Measurements from ENCODE around the gene TFAP2B.

DNA sequence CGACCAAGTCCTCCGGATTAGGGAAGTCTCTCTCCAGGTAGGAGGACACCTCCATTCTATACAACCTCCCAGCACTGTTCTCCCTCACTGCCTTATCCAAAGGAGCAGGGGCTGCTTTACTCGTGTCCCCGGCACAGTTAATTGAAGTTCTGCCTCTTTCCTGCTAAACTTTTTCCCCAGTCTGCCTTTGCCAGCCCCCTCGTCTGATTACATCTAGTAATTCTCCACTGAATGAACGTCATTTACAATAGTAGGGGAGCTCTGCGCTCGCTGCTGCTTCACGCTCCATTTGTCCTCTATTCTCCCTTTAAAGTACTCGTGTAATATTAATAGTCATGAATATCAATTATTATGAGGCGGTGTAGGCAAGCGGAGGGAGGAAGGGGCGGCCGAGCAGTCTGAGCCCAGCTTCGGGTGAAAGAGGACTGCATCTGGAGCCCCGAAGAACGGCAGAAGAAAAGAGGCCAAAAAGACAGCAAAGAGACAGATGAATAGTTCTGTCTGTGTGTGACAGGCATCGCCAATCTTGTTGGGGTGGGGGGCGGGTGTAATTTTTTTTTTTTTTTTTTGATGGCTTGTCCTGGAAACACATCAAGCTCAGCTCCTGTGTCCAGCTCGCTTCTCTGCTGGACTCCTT, 2.9 kb downstream of the TFAP2B start:
- TF ChIP-seq, protein P1, sequence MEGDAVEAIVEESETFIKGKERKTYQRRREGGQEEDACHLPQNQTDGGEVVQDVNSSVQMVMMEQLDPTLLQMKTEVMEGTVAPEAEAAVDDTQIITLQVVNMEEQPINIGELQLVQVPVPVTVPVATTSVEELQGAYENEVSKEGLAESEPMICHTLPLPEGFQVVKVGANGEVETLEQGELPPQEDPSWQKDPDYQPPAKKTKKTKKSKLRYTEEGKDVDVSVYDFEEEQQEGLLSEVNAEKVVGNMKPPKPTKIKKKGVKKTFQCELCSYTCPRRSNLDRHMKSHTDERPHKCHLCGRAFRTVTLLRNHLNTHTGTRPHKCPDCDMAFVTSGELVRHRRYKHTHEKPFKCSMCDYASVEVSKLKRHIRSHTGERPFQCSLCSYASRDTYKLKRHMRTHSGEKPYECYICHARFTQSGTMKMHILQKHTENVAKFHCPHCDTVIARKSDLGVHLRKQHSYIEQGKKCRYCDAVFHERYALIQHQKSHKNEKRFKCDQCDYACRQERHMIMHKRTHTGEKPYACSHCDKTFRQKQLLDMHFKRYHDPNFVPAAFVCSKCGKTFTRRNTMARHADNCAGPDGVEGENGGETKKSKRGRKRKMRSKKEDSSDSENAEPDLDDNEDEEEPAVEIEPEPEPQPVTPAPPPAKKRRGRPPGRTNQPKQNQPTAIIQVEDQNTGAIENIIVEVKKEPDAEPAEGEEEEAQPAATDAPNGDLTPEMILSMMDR (IDR thresholded peaks at IDR 0.05) = no peak
- no peak for TF ChIP-seq POLR2A (IDR thresholded peaks at IDR 0.05)

All from right lobe of liver (tissue), 4 donors.